OCI-LY1 (cell line): ENCODE measurements around the gene ZNF816.
"Not testable (repeated sequence)": the region's sequence is repeated elsewhere in the genome, so short reads cannot be mapped to it uniquely, and the experiment has no call there.

ENCODE experiments used
- H2AFZ ChIP-seq: fragments of 200-600 bp; sonication (generic), shearing (Covaris generic); 2 replicates; pipeline ENCODE4 v1.6.0; 2014; ENCODE audit warnings: antibody characterized with exemption, mild to moderate bottlenecking, low read length
- H3F3A ChIP-seq: fragments of 200-600 bp; sonication (generic), shearing (Covaris generic); 2 replicates; pipeline ENCODE4 v1.6.0; 2014; ENCODE audit warnings: mild to moderate bottlenecking, antibody characterized with exemption, low read length, moderate library complexity; ENCODE audit not compliant: insufficient read depth
- H3K27ac ChIP-seq: fragments of 200-600 bp; sonication (generic); 2 replicates; pipeline ENCODE4 v1.5.1; 2014; ENCODE audit warnings: low read length, mixed run types, mild to moderate bottlenecking, low read depth; ENCODE audit not compliant: poor library complexity, severe bottlenecking
- H3K27me3 ChIP-seq: fragments of 200-600 bp; sonication (generic); 2 replicates; pipeline ENCODE4 v1.6.0; 2014; ENCODE audit warnings: antibody characterized with exemption, mild to moderate bottlenecking, low read length, moderate library complexity; ENCODE audit not compliant: insufficient read depth
- H3K36me3 ChIP-seq: fragments of 200-600 bp; sonication (generic); 2 replicates; pipeline ENCODE4 v1.6.1; 2014; ENCODE audit warnings: mild to moderate bottlenecking, antibody characterized with exemption, low read length, moderate library complexity, mixed read lengths; ENCODE audit not compliant: insufficient read depth
- H3K4me1 ChIP-seq: fragments of 200-600 bp; sonication (generic); 2 replicates; pipeline ENCODE4 v1.5.1; 2014; ENCODE audit warnings: mild to moderate bottlenecking, low read length, moderate library complexity; ENCODE audit not compliant: insufficient read depth, severe bottlenecking
- H3K4me2 ChIP-seq: fragments of 200-600 bp; sonication (generic), shearing (Covaris generic); 2 replicates; pipeline ENCODE4 v1.6.1; 2014; ENCODE audit warnings: low read length
- H3K4me3 ChIP-seq: fragments of 200-600 bp; sonication (generic); 2 replicates; pipeline ENCODE4 v1.5.1; 2014; ENCODE audit warnings: low read length, low read depth, mild to moderate bottlenecking, mixed read lengths; ENCODE audit not compliant: poor library complexity, severe bottlenecking
- H3K79me2 ChIP-seq: fragments of 200-600 bp; shearing (Covaris generic); 2 replicates; pipeline ENCODE4 v1.6.1; 2016; ENCODE audit warnings: mixed run types, low read length, mixed read lengths; ENCODE audit not compliant: insufficient read depth
- H3K9ac ChIP-seq: fragments of 200-600 bp; sonication (generic), shearing (Covaris generic); 2 replicates; pipeline ENCODE4 v1.6.1; 2014; ENCODE audit warnings: mild to moderate bottlenecking, low read length, mixed read lengths
- H3K9me2 ChIP-seq: fragments of 200-600 bp; sonication (generic), shearing (Covaris generic); 2 replicates; pipeline ENCODE4 v1.6.1; 2014; ENCODE audit warnings: low read depth, mild to moderate bottlenecking, low read length, mixed read lengths
- H3K9me3 ChIP-seq: fragments of 200-600 bp; shearing (Covaris generic); 2 replicates; pipeline ENCODE4 v1.6.1; 2014; ENCODE audit warnings: low read length, mixed read lengths
- H4K20me1 ChIP-seq: fragments of 200-600 bp; sonication (generic), shearing (Covaris generic); 2 replicates; pipeline ENCODE4 v1.6.0; 2016; ENCODE audit warnings: mild to moderate bottlenecking, low read length; ENCODE audit not compliant: insufficient read depth
- CTCF ChIP-seq: fragments of 200-600 bp; sonication (generic), shearing (Covaris generic); IDR thresholded peaks from 2 replicates; pipeline ENCODE4 v1.5.1; 2017; ENCODE audit warnings: mild to moderate bottlenecking, antibody characterized with exemption, low read length, moderate library complexity, mixed read lengths
- EZH2 ChIP-seq: fragments of 200-600 bp; sonication (generic), shearing (Covaris generic); IDR thresholded peaks from 2 replicates; pipeline ENCODE4 v1.8.0; 2017; ENCODE audit warnings: borderline replicate concordance, mixed run types, mild to moderate bottlenecking, antibody characterized with exemption, low read length, moderate library complexity, mixed read lengths

Gene ZNF816

GRCh38 chr19:52936954-52937325 is 25.7 kb downstream of the ZNF816 start:
- H2AFZ ChIP-seq = no peak overlapping the region
- H3K4me1 ChIP-seq = peaks cover 6% of the 10 kb centered on the region
- no peak overlapping the region for H3K4me3 ChIP-seq
- H3K36me3 ChIP-seq = peaks cover 50% of the 10 kb centered on the region
- H3K27me3 ChIP-seq = no peaks in the 10 kb centered on the region
- peaks cover 6% of the 10 kb centered on the region; the same call in 1 of the 2 replicates for H3K9me3 ChIP-seq
- no peaks in the 10 kb centered on the region for H3K79me2 ChIP-seq
- no peak for TF ChIP-seq CTCF
- no peak for TF ChIP-seq EZH2
- no peaks in the 10 kb centered on the region for H4K20me1 ChIP-seq
- no peak overlapping the region for H3K27ac ChIP-seq
- H3K4me2 ChIP-seq = no peak overlapping the region
- no peaks in the 10 kb centered on the region for H3F3A ChIP-seq
- H3K9ac ChIP-seq = no peak overlapping the region
- H3K9me2 ChIP-seq = no peaks in the 10 kb centered on the region

- Histone ChIP-seq H3K79me2 (no peaks in the 10 kb centered on the region), H3K27me3 (no peaks in the 10 kb centered on the region), H3K9me2 (no peaks in the 10 kb centered on the region), H2AFZ (no peak overlapping the region), H3K9ac (no peak overlapping the region), H3K4me2 (no peak overlapping the region), H3F3A (no peaks in the 10 kb centered on the region), H3K4me3 (no peak overlapping the region), H3K4me1 (peaks cover 2% of the 10 kb centered on the region), H4K20me1 (no peaks in the 10 kb centered on the region), H3K36me3 (peaks cover 50% of the 10 kb centered on the region), H3K27ac (no peak overlapping the region), H3K9me3 (peaks cover 6% of the 10 kb centered on the region; the same call in 1 of the 2 replicates)
- no peak for TF ChIP-seq EZH2
- no peak for TF ChIP-seq CTCF
Measured at GRCh38 chr19:52936151-52936953, 26.3 kb downstream of the ZNF816 start.

- Histone ChIP-seq H2AFZ (no peak overlapping the region), H3K9ac (no peak overlapping the region), H3K9me3 (peaks cover 6% of the 10 kb centered on the region; the same call in 1 of the 2 replicates), H3K4me2 (no peak overlapping the region), H3K9me2 (no peaks in the 10 kb centered on the region), H3K4me1 (no peaks in the 10 kb centered on the region), H3K79me2 (no peaks in the 10 kb centered on the region), H3F3A (no peaks in the 10 kb centered on the region), H3K4me3 (no peak overlapping the region), H3K27ac (no peak overlapping the region), H4K20me1 (no peaks in the 10 kb centered on the region), H3K27me3 (no peaks in the 10 kb centered on the region), H3K36me3 (peaks cover 54% of the 10 kb centered on the region)
- TF ChIP-seq CTCF (no peak), EZH2 (no peak)
Measured at GRCh38 chr19:52935434-52935833, 27.2 kb downstream of the ZNF816 start.

- peaks cover 16% of the 10 kb centered on the region for H3K4me1 ChIP-seq
- H3K4me3 ChIP-seq, H3K9me2 ChIP-seq, H3K27ac ChIP-seq, H4K20me1 ChIP-seq, H3F3A ChIP-seq, H3K9ac ChIP-seq, H2AFZ ChIP-seq, H3K9me3 ChIP-seq, H3K27me3 ChIP-seq, H3K79me2 ChIP-seq, H3K4me2 ChIP-seq: not testable (repeated sequence)
- H3K36me3 ChIP-seq = peaks cover 35% of the 10 kb centered on the region
Measured at GRCh38 chr19:52924641-52925040, 38.0 kb downstream of the ZNF816 start.
